GM10266 (cell line): ENCODE results near the gene CEMIP.

Experiments used
- DNase-seq: peaks from one replicate; pipeline ENCODE4 v3.0.0; 2012; ENCODE audit errors: extremely low spot score
- TF ChIP-seq, protein P1 (sequence below): IDR thresholded peaks from 2 replicates; pipeline ENCODE4 v1.5.1; 2012; ENCODE audit warnings: mild to moderate bottlenecking, low read depth; ENCODE audit not compliant: control insufficient read depth, insufficient read depth; ENCODE audit errors: missing control alignments

CEMIP gene

GRCh38 chr15:80778964-80779657, at the start of gene CEMIP:
Gene CEMIP (plus strand): TSS chr15:80779370. CDS start chr15:80873880, 94,510 bp downstream.
- DNase-seq = peak; percentile 71
- TF ChIP-seq, protein P1, sequence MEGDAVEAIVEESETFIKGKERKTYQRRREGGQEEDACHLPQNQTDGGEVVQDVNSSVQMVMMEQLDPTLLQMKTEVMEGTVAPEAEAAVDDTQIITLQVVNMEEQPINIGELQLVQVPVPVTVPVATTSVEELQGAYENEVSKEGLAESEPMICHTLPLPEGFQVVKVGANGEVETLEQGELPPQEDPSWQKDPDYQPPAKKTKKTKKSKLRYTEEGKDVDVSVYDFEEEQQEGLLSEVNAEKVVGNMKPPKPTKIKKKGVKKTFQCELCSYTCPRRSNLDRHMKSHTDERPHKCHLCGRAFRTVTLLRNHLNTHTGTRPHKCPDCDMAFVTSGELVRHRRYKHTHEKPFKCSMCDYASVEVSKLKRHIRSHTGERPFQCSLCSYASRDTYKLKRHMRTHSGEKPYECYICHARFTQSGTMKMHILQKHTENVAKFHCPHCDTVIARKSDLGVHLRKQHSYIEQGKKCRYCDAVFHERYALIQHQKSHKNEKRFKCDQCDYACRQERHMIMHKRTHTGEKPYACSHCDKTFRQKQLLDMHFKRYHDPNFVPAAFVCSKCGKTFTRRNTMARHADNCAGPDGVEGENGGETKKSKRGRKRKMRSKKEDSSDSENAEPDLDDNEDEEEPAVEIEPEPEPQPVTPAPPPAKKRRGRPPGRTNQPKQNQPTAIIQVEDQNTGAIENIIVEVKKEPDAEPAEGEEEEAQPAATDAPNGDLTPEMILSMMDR = peak; percentile 68

DNA sequence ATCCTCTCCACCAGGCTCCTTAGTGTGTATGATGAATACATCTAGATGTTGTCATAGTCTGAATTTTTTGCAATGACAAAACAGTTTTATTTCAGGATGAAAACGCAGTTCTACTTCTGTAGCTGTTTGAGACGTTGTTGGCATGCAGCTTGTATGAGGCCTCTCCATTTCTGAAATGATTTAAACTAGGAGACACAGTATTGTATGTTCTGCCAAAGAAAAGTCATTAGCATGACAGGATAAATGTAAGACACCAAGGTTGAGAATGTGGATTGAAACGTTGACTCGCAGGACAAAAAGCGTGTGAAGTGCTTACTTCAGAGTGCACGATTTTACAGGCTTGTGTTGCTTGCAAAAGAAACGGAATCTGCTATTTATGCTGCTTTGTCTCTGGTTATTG, 48.8 kb upstream of the CEMIP start:
- no peak for DNase-seq
- TF ChIP-seq, protein P1 = no peak

DNA sequence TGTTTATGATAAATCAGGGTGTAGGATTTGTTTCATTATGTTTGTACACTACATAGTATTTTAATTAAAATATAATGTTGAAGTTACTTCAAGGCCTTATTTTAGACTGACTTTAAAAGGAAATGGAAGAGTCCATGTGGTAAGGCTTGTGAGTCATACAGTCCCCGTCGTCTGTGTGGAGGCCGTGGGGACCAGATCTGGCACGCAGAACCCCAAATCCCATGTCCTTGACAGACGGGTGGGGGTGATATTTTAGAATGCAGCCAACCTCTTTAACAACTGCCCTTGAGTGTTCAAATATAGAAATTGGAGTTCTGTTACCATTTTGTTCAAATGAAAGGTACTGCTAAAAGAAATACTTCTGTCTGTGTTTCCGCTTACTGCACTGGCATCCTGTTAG, 48.2 kb upstream of the CEMIP start:
- DNase-seq = no peak
- TF ChIP-seq, protein P1 = no peak

GRCh38 chr15:80732167-80732566, 47.0 kb upstream of the CEMIP start:
- DNase-seq = no peak
- TF ChIP-seq, protein P1 = no peak

DNA sequence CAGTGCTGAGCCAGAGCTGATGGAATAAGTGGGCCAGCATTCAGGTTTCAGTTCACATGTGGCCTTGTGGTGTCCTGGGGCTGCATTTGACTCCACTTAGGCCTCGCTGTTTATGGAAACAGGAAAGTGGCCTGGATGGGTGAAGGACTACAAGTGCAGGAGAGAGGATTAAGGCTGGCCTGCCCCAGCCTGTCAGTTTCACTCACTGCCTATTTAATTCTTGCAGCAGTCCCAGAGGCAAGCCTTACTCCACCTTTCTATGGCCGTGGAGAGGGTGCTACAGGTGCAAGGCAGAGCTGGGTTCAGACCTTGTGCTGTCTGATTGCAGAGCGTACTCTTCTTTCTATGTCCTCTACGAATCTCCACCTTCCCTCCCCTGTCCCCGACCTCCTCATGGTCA, 46.4 kb upstream of the CEMIP start:
- DNase-seq = no peak
- TF ChIP-seq, protein P1 = no peak

DNA sequence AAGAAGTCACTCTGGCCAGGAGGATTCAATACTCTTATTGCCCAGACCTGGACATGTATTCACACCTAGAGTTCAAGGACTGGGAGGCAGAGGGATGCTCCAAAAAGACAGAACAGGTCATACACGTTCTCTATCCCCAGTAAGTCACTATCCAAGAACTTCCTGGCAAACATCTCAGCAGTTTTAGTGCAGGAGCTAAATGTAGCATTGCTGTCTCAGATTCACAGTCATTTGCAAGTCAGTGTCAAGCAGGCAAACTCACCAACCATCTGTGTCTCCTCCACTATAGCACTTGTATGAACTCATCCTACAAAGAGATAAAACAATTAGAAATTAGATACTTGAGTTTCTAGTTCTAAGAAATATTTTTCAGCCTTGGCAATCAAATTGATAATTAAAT, 45.7 kb upstream of the CEMIP start:
- TF ChIP-seq, protein P1 = no peak
- no peak for DNase-seq

- TF ChIP-seq, protein P1 = no peak
- DNase-seq = no peak
Observed at GRCh38 chr15:80735344-80735743, 43.8 kb upstream of the CEMIP start.
